Sigmoid colon (tissue), 7 donors: ENCODE results near the gene TRAM2. TPM values are rescaled to one million over a fixed set of nuclear protein-coding genes. Genes with fewer than 3 reads are reported as not detected.
A peak's percentile ranks its signal among the peaks of the same experiment; 100 is the strongest.

Experiments used
- DNase-seq: peaks from one replicate; pipeline ENCODE4 v3.0.0-alpha.2; 2019
- H3K27ac ChIP-seq, 4 donors: fragments of 200-600 bp; sonication (generic); one replicate each; pipeline ENCODE4 v1.5.1; 2016 to 2019; ENCODE audit warnings: mild to moderate bottlenecking in 1 of 4
- H3K27me3 ChIP-seq, 3 donors: fragments of 200-600 bp; sonication (generic); one replicate each; pipeline ENCODE4 v1.5.1; 2019; ENCODE audit warnings: mild to moderate bottlenecking in 1 of 3
- H3K36me3 ChIP-seq, 4 donors: fragments of 200-600 bp; sonication (generic); one replicate each; pipeline ENCODE4 v1.5.1; 2016 to 2019
- H3K4me1 ChIP-seq, 4 donors: fragments of 200-600 bp; sonication (generic); one replicate each; pipeline ENCODE4 v1.5.1; 2017 to 2019
- H3K4me3 ChIP-seq, 4 donors: fragments of 200-600 bp; sonication (generic); one replicate each; pipeline ENCODE4 v1.5.1; 2017 to 2019; ENCODE audit warnings: mild to moderate bottlenecking in 2 of 4, moderate library complexity in 1 of 4
- H3K9me3 ChIP-seq, 4 donors: fragments of 200-600 bp in 3 of 4; sonication (generic) in 3 of 4; one replicate each; pipeline versions ENCODE4 v1.5.1 to v1.6.1; 2013 to 2019
- EP300 ChIP-seq, 4 donors: sonication (generic); formaldehyde crosslinking; IDR thresholded peaks; one replicate each; pipeline ENCODE4 v1.6.1; 2017; ENCODE audit warnings: antibody characterized with exemption in 4 of 4
- POLR2A ChIP-seq, 2 donors: fragments of 450-650 bp; IDR thresholded peaks; one replicate each; pipeline ENCODE4 v1.6.1; 2016; ENCODE audit warnings: antibody characterized with exemption in 2 of 2, mild to moderate bottlenecking in 2 of 2, moderate library complexity in 2 of 2
- POLR2AphosphoS5 ChIP-seq, 4 donors: sonication (generic); formaldehyde crosslinking; IDR thresholded peaks; one replicate each; pipeline ENCODE4 v1.6.1; 2017; ENCODE audit warnings: antibody characterized with exemption in 4 of 4
- WGBS, 2 donors: extraction: QIAGEN DNeasy Blood & Tissue Kit; methylation state at CpG; one replicate each; pipeline ENCODE4 v1.1.7; 2013; 5-methylcytosine and 5-hydroxymethylcytosine counted together
- intact Hi-C: fragments of 100-400 bp; cut with DNase I; formaldehyde crosslinking; loops from one replicate; pipeline ENCODE4 v1.15.1; 2023
- polyA plus RNA-seq, 3 donors: library from polyadenylated mRNA; stranded (reverse); fragments of 200-250 nt; gene quantifications; one replicate each; pipeline ENCODE4 v1.2.3, GENCODE V29; 2013
- total RNA-seq, 4 donors: library from RNA; depleted of rRNA; stranded (reverse); fragments of >200 nt; gene quantifications; one replicate each; pipeline ENCODE4 v1.1.0, GENCODE V29; 2016
- TF ChIP-seq, protein P1 (sequence below), 4 experiments: fragments of 450-650 bp in 3 of 4; fragments of 200-600 bp in 1 of 4; IDR thresholded peaks; one replicate each; pipeline ENCODE4 v1.5.1; 2016 to 2019; ENCODE audit warnings: antibody characterized with exemption in 4 of 4, mild to moderate bottlenecking in 3 of 4, moderate library complexity in 2 of 4
- donor health status: healthy with polysubstance abuse.
- donor health status: Bipolar disorder and iron deficiency.
- donor health status: healthy.

TRAM2 gene
- total and polyA plus RNA-seq, 7 donors = 1.8 to 15.0 (median 10.7) TPM

DNA sequence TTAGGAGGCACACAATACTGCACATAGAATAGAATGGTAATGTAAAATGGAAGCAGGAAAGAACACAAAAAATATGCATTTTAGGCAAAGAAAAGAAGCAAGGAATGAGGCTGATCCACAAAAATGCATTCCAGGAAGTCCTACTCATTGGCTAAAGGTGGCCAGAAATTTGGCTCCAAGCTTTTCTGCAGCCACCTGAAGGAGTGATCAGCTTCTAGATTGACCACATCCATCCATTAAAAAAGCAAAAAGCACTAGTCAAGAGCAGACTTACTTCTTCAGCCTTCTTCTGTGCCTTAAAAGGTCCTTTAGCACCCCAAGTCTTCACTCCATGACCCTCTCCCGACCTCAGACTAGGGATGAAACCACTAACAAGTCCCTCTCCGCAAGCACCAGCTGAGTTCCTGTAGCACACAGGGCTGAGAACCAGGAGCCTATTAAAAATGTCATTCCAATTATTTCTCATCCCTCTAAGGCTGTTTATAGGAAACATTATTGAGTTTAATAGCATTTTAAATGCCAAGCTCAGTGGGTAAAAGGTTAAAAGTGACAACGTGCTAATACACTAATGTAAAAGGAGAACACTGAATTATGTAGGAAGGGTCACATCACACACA, 36.5 kb downstream of the TRAM2 start:
- H3K27me3 ChIP-seq = no peaks in the 10 kb centered on the region
- H3K4me1 ChIP-seq = peaks cover 0 to 97% (median 81%) of the 10 kb centered on the region in 4 donors
- DNase-seq = no peak
- peaks cover 0 to 3% (median under 1%) of the 10 kb centered on the region in 4 donors for H3K36me3 ChIP-seq
- intact Hi-C loops = loop anchor here (5.0 kb wide), 1 partner anchor 37 kb away; the partner anchor contains the start of gene TRAM2
- H3K4me3 ChIP-seq = no peak overlapping the region
- TF ChIP-seq POLR2A (IDR thresholded peaks at IDR 0.05) (no peak), POLR2AphosphoS5 (IDR thresholded peaks at IDR 0.05) (no peak), EP300 (IDR thresholded peaks at IDR 0.05) (no peak)
- TF ChIP-seq, protein P1, sequence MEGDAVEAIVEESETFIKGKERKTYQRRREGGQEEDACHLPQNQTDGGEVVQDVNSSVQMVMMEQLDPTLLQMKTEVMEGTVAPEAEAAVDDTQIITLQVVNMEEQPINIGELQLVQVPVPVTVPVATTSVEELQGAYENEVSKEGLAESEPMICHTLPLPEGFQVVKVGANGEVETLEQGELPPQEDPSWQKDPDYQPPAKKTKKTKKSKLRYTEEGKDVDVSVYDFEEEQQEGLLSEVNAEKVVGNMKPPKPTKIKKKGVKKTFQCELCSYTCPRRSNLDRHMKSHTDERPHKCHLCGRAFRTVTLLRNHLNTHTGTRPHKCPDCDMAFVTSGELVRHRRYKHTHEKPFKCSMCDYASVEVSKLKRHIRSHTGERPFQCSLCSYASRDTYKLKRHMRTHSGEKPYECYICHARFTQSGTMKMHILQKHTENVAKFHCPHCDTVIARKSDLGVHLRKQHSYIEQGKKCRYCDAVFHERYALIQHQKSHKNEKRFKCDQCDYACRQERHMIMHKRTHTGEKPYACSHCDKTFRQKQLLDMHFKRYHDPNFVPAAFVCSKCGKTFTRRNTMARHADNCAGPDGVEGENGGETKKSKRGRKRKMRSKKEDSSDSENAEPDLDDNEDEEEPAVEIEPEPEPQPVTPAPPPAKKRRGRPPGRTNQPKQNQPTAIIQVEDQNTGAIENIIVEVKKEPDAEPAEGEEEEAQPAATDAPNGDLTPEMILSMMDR (IDR thresholded peaks at IDR 0.05) = no peak
- H3K9me3 ChIP-seq = no peaks in the 10 kb centered on the region
- WGBS, 2 donors = 81 to 87% methylated on average over 3 of the region's 3 CpGs
- H3K27ac ChIP-seq = peak overlapping the region; percentile 49 to 64 (median 61)

DNA sequence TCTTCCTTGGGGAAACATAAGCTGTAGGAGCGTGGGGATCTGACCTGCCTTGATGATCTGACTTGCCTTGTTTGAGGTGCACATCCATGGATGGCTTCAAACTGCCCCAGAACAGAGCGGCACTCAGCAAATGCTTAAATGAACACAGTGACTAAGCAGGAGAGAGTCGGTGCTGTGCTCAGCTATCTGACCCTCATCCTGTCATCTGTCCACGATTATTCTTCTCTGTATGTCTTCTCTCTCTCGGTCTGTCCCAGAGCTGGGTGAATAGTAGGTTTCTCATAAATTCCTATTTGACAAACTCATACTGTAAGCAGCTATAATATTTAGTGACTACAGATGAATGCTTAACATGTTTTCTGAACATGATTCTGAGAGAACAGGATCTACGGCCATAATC, 37.3 kb downstream of the TRAM2 start:
- Histone ChIP-seq H3K27me3 (no peaks in the 10 kb centered on the region), H3K9me3 (no peaks in the 10 kb centered on the region), H3K27ac (peak overlapping the region; percentile 49 to 64 (median 61)), H3K4me3 (no peak overlapping the region), H3K4me1 (peaks cover 0 to 89% (median 73%) of the 10 kb centered on the region in 4 donors), H3K36me3 (peaks cover 5 to 11% (median 7%) of the 10 kb centered on the region in 4 donors)
- 84 to 86% methylated on average over 6 of the region's 6 CpGs for WGBS, 2 donors
- DNase-seq = no peak
- intact Hi-C loops = loop anchor here (5.0 kb wide), 1 partner anchor 38 kb away; the partner anchor contains the start of gene TRAM2
- no peak for TF ChIP-seq POLR2A (IDR thresholded peaks at IDR 0.05)
- TF ChIP-seq EP300 (IDR thresholded peaks at IDR 0.05) = no peak

DNA sequence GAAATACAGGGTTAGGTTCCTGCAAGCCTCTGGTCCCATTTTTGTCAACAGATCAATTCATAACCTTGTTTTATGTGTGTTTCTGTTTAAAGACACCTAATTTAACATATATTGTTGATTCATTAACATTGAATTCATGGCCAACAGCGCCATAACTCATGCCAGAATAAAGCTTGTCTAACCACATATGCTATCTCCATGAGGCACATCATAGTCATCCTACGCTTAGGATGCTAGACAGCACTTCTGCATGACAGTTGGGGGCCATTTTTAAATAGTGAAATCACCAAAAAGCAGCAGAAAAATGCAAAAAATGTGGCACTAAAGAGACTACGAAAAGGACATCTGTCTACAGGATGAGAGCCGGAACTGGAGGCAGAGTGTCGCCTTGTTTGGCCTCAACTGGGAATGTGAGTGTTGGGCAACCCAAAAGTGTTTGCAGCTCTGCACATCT, 37.9 kb downstream of the TRAM2 start:
- H3K4me3 ChIP-seq = no peak overlapping the region
- DNase-seq = no peak
- H3K27me3 ChIP-seq = no peaks in the 10 kb centered on the region
- no peaks in the 10 kb centered on the region for H3K9me3 ChIP-seq
- peaks cover 0 to 82% (median 67%) of the 10 kb centered on the region in 4 donors for H3K4me1 ChIP-seq
- intact Hi-C loops = no loop called here
- no peak for TF ChIP-seq EP300 (IDR thresholded peaks at IDR 0.05)
- TF ChIP-seq POLR2AphosphoS5 (IDR thresholded peaks at IDR 0.05) = no peak
- TF ChIP-seq POLR2A (IDR thresholded peaks at IDR 0.05) = no peak
- TF ChIP-seq, protein P1 (IDR thresholded peaks at IDR 0.05) = no peak
- 94% methylated on average over 5 of the region's 5 CpGs for WGBS, 2 donors
- H3K36me3 ChIP-seq = peaks cover 5 to 16% (median 10%) of the 10 kb centered on the region in 4 donors
- peak overlapping the region in 2 of 4 donors; percentile 64 for H3K27ac ChIP-seq

DNA sequence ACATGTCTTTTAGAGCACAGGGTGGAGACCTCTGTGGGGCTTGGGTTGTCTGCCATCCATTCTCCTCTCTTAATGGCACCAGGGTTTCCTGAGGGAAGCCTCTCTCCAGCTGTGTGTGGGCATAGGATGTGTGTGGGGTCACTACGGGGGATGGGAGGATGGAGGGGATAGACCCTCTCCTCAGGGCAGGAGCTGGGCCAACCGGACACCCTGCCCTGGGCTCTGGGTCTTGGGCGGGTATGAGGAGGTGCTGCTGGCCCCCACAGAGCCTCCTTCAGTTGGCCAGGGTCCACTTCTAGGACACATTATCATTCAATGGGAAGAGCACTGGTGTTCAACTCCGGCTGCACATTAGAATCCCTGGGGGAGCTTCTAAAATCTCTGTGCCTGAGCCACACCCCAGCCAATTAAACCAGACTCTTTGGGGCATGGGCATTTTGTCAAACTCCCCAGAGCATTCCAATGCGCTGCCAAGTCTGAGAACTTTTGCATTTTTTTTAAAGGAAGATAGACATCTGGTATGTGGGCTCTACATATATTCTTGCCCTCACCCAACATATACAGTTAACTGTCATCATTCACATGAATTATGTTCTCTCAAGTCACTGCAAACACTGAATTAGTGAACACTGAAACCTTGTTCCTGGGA, 38.5 kb downstream of the TRAM2 start:
- no peaks in the 10 kb centered on the region for H3K9me3 ChIP-seq
- no peaks in the 10 kb centered on the region for H3K27me3 ChIP-seq
- intact Hi-C loops = no loop called here
- H3K4me3 ChIP-seq = no peak overlapping the region
- TF ChIP-seq POLR2AphosphoS5 (IDR thresholded peaks at IDR 0.05) = no peak
- no peak for TF ChIP-seq POLR2A (IDR thresholded peaks at IDR 0.05)
- TF ChIP-seq, protein P1 (IDR thresholded peaks at IDR 0.05) = no peak
- TF ChIP-seq EP300 (IDR thresholded peaks at IDR 0.05) = no peak
- DNase-seq = no peak
- H3K27ac ChIP-seq = peak overlapping the region in 3 of 4 donors; percentile 6 to 64 (median 64)
- H3K4me1 ChIP-seq = peaks cover 0 to 76% (median 61%) of the 10 kb centered on the region in 4 donors
- WGBS, 2 donors = 93 to 97% methylated on average over 5 of the region's 5 CpGs
- peaks cover 5 to 16% (median 10%) of the 10 kb centered on the region in 4 donors for H3K36me3 ChIP-seq
